ENCODE measurements around the gene NRG3.

NRG3 gene

GRCh38 chr10:81928119-81928518 is 53.1 kb downstream of the NRG3 start:
- TF ChIP-seq CTCF (IDR thresholded peaks at IDR 0.05): no peak

- no peak for TF ChIP-seq CTCF (IDR thresholded peaks at IDR 0.05)
Observed at GRCh38 chr10:81943583-81943982, 68.6 kb downstream of the NRG3 start.

GRCh38 chr10:81944609-81945008 is 69.6 kb downstream of the NRG3 start:
- no peak for TF ChIP-seq CTCF (IDR thresholded peaks at IDR 0.05)

DNA sequence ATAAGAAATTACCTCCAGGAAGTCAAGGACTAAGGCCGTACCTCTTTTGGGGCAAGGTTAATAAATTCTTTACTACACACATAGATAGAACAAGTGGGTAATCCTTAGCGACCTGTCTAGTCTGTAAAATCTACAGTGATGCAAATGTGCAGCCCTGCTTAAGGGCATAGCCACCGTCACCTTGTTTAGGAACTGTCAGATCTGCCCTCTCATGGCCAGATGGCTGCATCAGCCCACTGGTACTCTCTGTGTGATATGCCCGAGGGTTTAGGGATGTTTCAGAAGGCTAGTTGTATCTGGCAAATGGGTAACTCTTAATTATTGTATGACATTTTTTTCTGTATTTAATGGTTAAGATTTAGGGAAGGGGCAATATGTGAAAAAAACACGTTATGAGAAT is 74.3 kb downstream of the NRG3 start:
- no peak for TF ChIP-seq CTCF (IDR thresholded peaks at IDR 0.05)

GRCh38 chr10:81950358-81950757 is 75.4 kb downstream of the NRG3 start:
- TF ChIP-seq CTCF (IDR thresholded peaks at IDR 0.05): no peak

- no peak for TF ChIP-seq CTCF (IDR thresholded peaks at IDR 0.05)
Observed at GRCh38 chr10:81953420-81953819, 78.4 kb downstream of the NRG3 start.

DNA sequence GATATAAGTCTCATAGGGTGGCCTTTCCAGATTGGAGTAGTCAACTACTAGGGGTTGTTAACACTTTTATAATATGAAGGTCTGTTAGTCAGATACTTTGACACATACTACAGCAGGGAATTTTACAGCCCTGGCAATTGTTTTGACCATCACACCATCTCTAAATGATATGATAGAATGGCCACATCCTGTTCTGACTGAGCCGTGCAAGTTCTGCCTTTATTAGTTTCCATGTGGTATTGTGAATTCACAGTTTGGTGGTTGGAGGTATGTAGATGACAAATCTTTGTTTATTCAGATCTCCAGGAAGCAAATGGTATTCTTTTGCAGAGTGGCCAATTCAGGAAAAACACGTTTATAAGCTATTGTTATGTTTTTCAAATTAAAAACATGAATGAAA is 83.0 kb downstream of the NRG3 start:
- no peak for TF ChIP-seq CTCF (IDR thresholded peaks at IDR 0.05)

- TF ChIP-seq CTCF (IDR thresholded peaks at IDR 0.05): no peak
Observed at GRCh38 chr10:81959016-81959415, 84.0 kb downstream of the NRG3 start.

All from LNCAP (cell line).